DND-41 (cell line): Measurements from ENCODE around the gene ZIC2.
A peak's percentile ranks its signal among the peaks of the same experiment; 100 is the strongest.

Source experiments
- ATAC-seq: fragments of 200-7000 bp; cut with Tn5 transposase; 3 replicates; pipeline ENCODE4 v1.9.1; 2021; ENCODE audit warnings: low read depth; ENCODE audit not compliant: insufficient read depth
- DNase-seq: peaks from one replicate; pipeline ENCODE4 v3.0.0-alpha.2; 2020
- H2AFZ ChIP-seq: 2 replicates; pipeline ENCODE4 v1.6.0; 2012; ENCODE audit warnings: low read depth, low read length
- H3K27ac ChIP-seq: 2 replicates; pipeline ENCODE4 v1.5.1; 2012; ENCODE audit warnings: low read length, inconsistent platforms
- H3K27me3 ChIP-seq: fragments of 200-600 bp; sonication (generic); 2 replicates; pipeline ENCODE4 v1.6.0; 2012; ENCODE audit warnings: low read length, mild to moderate bottlenecking, inconsistent platforms; ENCODE audit not compliant: insufficient read depth, poor library complexity
- H3K36me3 ChIP-seq: 2 replicates; pipeline ENCODE4 v1.5.1; 2012; ENCODE audit warnings: low read length, inconsistent platforms; ENCODE audit not compliant: insufficient read depth
- H3K4me1 ChIP-seq: 2 replicates; pipeline ENCODE4 v1.5.1; 2012; ENCODE audit warnings: mild to moderate bottlenecking, low read length; ENCODE audit not compliant: insufficient read depth
- H3K4me2 ChIP-seq: 2 replicates; pipeline ENCODE4 v1.6.0; 2012; ENCODE audit warnings: mild to moderate bottlenecking, moderate library complexity, low read length, inconsistent platforms; ENCODE audit not compliant: insufficient read depth
- H3K4me3 ChIP-seq, 2 experiments: fragments of 200-600 bp in 1 of 2; shearing (Covaris generic) in 1 of 2; 2 replicates each; pipeline ENCODE4 v1.5.1; 2012 to 2016; ENCODE audit warnings: inconsistent platforms in 2 of 2, low read length in 2 of 2, mild to moderate bottlenecking in 2 of 2, low read depth in 1 of 2, moderate library complexity in 1 of 2
- H3K79me2 ChIP-seq: 2 replicates; pipeline ENCODE4 v1.6.0; 2012; ENCODE audit warnings: low read length, inconsistent platforms; ENCODE audit not compliant: insufficient read depth
- H3K9ac ChIP-seq: 2 replicates; pipeline ENCODE4 v1.6.0; 2012; ENCODE audit warnings: low read depth, mild to moderate bottlenecking, inconsistent platforms, low read length, moderate library complexity
- H3K9me3 ChIP-seq: 2 replicates; pipeline ENCODE4 v1.5.1; 2012; ENCODE audit warnings: low read length, moderate library complexity, mild to moderate bottlenecking, inconsistent platforms; ENCODE audit not compliant: insufficient read depth, severe bottlenecking
- H4K20me1 ChIP-seq: 2 replicates; pipeline ENCODE4 v1.6.0; 2012; ENCODE audit warnings: low read length; ENCODE audit not compliant: insufficient read depth
- EZH2 ChIP-seq: IDR thresholded peaks from 3 replicates; pipeline ENCODE4 v1.6.1; 2012; ENCODE audit warnings: borderline replicate concordance, low read depth, mild to moderate bottlenecking, moderate library complexity, low read length, inconsistent platforms; ENCODE audit not compliant: severe bottlenecking
- TF ChIP-seq, protein P1 (sequence below): IDR thresholded peaks from 2 replicates; pipeline ENCODE4 v1.5.1; 2012; ENCODE audit warnings: borderline replicate concordance, low read length, moderate library complexity, mild to moderate bottlenecking; ENCODE audit not compliant: poor library complexity, severe bottlenecking; ENCODE audit errors: extremely low read depth

The ZIC2 gene

DNA sequence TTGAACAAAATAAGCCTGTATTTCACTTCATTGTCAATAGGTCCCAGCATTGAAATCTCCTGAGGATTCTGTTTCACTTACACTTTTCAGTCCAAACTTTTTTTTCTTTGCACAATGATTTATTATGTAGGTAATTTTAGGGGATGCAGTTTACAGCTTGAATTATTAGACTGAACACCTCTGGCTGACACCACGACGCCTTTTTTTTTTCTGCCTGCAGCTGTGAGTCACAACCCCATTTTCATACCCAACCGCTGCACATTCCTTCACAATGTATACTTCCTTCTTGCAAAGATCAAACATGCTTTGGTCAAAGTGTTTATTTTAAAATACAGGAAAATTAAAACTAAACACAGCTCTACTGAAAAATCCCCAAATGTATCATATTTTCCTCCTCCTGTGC lies 11.4 kb downstream of the ZIC2 start:
- Histone ChIP-seq H4K20me1 (no peaks in the 10 kb centered on the region), H3K9me3 (no peaks in the 10 kb centered on the region), H3K36me3 (no peaks in the 10 kb centered on the region), H3K79me2 (no peaks in the 10 kb centered on the region), H3K27me3 (no peaks in the 10 kb centered on the region), H3K27ac (no peak overlapping the region), H3K4me1 (peaks cover 17% of the 10 kb centered on the region), H3K4me3 (no peak overlapping the region), H3K9ac (no peak overlapping the region), H3K4me2 (0 out of 2 replicates have a peak overlapping the region, but pooled peaks have one; percentile 3), H2AFZ (no peak overlapping the region)
- DNase-seq (no peak), ATAC-seq (peak; percentile 74; the same call in 2 of the 3 replicates)
- TF ChIP-seq, protein P1, sequence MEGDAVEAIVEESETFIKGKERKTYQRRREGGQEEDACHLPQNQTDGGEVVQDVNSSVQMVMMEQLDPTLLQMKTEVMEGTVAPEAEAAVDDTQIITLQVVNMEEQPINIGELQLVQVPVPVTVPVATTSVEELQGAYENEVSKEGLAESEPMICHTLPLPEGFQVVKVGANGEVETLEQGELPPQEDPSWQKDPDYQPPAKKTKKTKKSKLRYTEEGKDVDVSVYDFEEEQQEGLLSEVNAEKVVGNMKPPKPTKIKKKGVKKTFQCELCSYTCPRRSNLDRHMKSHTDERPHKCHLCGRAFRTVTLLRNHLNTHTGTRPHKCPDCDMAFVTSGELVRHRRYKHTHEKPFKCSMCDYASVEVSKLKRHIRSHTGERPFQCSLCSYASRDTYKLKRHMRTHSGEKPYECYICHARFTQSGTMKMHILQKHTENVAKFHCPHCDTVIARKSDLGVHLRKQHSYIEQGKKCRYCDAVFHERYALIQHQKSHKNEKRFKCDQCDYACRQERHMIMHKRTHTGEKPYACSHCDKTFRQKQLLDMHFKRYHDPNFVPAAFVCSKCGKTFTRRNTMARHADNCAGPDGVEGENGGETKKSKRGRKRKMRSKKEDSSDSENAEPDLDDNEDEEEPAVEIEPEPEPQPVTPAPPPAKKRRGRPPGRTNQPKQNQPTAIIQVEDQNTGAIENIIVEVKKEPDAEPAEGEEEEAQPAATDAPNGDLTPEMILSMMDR: no peak
- no peak for TF ChIP-seq EZH2

DNA sequence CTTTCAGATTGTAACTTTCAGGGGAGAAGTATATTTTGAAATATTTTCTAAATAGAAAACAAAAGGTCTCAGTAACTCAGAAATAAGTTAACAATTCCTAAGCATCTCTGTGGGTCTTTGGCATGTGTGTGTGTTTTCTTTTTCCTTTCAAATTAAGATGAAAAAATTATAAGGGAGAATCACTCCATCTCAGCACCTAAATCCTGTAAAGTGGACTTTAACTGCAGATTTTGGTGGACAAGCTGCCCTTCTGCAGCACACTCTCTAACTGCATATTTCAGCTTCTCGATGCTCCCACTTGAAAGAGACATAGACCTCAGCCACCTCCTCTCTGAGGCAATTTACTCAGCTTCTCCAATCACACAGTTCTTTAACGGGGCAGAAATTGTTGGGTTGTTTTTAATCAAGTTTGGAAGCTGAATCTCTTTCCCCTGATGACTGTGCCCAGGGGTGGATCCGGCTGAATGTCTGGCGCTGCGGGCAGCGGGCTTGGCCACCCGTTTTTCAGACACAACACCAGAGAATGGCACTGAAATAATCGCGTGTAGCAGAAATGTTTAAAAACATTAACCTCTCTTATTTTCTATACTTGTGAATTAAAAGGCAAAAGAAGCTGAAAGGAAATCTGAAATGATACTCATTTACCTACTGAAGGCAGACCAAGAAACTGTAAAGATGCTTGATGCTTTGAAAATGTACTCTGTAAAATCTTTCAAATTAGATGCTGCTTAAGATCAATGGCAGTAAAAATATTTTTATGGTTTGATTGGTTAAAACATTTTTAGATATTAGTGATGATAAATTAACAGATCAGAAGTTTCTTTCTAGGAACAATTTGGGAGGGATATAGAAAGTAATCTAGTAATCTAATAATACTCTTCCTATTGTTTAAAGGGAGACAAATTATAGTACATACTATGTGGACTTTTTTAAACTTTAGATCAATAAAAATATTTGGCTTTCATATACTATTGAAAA lies 12.4 kb downstream of the ZIC2 start:
- Histone ChIP-seq H3K9ac (no peak overlapping the region), H3K36me3 (no peaks in the 10 kb centered on the region), H3K4me2 (no peak overlapping the region), H3K79me2 (no peaks in the 10 kb centered on the region), H3K4me3 (no peak overlapping the region), H3K27me3 (no peaks in the 10 kb centered on the region), H3K27ac (no peak overlapping the region), H2AFZ (no peak overlapping the region), H3K9me3 (no peaks in the 10 kb centered on the region), H4K20me1 (no peaks in the 10 kb centered on the region), H3K4me1 (peaks cover 17% of the 10 kb centered on the region)
- ATAC-seq: no peak
- peak; percentile 44 for TF ChIP-seq EZH2
- TF ChIP-seq, protein P1: no peak
- no peak for DNase-seq

DNA sequence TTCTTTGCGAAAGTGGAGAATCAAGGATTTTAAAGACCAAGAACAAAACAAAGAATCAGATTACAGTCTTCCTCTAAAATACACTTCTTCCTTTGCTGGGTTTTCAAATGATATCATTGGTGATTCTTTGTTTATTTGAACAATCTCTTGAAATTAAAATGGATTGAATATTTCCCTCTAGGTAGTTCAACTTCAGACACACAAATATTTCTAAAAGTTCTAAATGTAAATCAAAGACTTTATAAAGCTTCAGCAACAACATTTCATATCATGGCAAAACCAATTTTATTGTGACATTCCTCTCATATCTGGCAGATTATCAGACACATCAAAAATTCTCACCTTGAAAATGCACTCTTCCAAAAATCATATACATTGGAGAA lies 13.0 kb downstream of the ZIC2 start:
- H2AFZ ChIP-seq: no peak overlapping the region
- H3K36me3 ChIP-seq: no peaks in the 10 kb centered on the region
- DNase-seq (no peak), ATAC-seq (no peak)
- no peak overlapping the region for H3K27ac ChIP-seq
- no peak overlapping the region for H3K4me2 ChIP-seq
- H3K9me3 ChIP-seq: no peaks in the 10 kb centered on the region
- no peaks in the 10 kb centered on the region for H3K27me3 ChIP-seq
- no peaks in the 10 kb centered on the region for H3K79me2 ChIP-seq
- no peak for TF ChIP-seq EZH2
- TF ChIP-seq, protein P1: no peak
- no peaks in the 10 kb centered on the region for H4K20me1 ChIP-seq
- H3K4me3 ChIP-seq: no peak overlapping the region
- peaks cover 17% of the 10 kb centered on the region for H3K4me1 ChIP-seq
- no peak overlapping the region for H3K9ac ChIP-seq
